ENCODE data around the gene RAP1B. TPM values are rescaled to one million over a fixed set of nuclear protein-coding genes. Genes with fewer than 3 reads are reported as not detected.
A peak's percentile ranks its signal among the peaks of the same experiment; 100 is the strongest.

RAP1B gene
- polyA plus RNA-seq, 1 donor (not counting 4 experiments of a cell fraction or from before 2014, with no cell fraction given) = 274 TPM

- peaks cover 2 to 11% of the 10 kb centered on the region in 2 experiments for H3K36me3 ChIP-seq (ENCODE audit: control insufficient read depth in 2 of 2, extremely low read depth in 1 of 2, insufficient read depth in 2 of 2, low read length in 2 of 2)
- H3K27me3 ChIP-seq (ENCODE audit: control insufficient read depth, extremely low read depth, insufficient read depth, low read length) = no peaks in the 10 kb centered on the region
- H3K4me1 ChIP-seq (ENCODE audit: control insufficient read depth, extremely low read depth, insufficient read depth, low read length) = peaks cover 30% of the 10 kb centered on the region
- dilution Hi-C loops (cut with MboI; ENCODE audit: extremely low pct_ligation_motif_present, low sequenced_read_pairs) = no loop called here
- peaks cover 16% of the 10 kb centered on the region for H4K20me1 ChIP-seq (ENCODE audit: control insufficient read depth, extremely low read depth, insufficient read depth, low read length)
- H3K9me3 ChIP-seq (ENCODE audit: control insufficient read depth, low read depth, low read length) = no peaks in the 10 kb centered on the region
- H3K79me2 ChIP-seq (ENCODE audit: control insufficient read depth, insufficient read depth, low read length) = peaks cover 40% of the 10 kb centered on the region
- H3K27ac ChIP-seq (ENCODE audit: control insufficient read depth, insufficient read depth, low read length) = peak overlapping the region; percentile 79
- FAIRE-seq = no peak
- H3K4me3 ChIP-seq (ENCODE audit: control insufficient read depth in 2 of 3, extremely low read depth in 1 of 3, insufficient read depth in 2 of 3, low read depth in 1 of 3, low read length in 3 of 3) = peak overlapping the region; percentile 72 to 84 (median 76)
- H2AFZ ChIP-seq (ENCODE audit: control insufficient read depth, low read length) = peak overlapping the region; percentile 83
- H3K4me2 ChIP-seq (ENCODE audit: control insufficient read depth, extremely low read depth, insufficient read depth, low read depth, low read length) = peak overlapping the region; percentile 100
- peaks cover 3% of the 10 kb centered on the region for H3K9me1 ChIP-seq (ENCODE audit: control insufficient read depth, extremely low read depth, insufficient read depth, low read length)
- DNase-seq (ENCODE audit: low read depth, low spot score) = no peak
- no peak for TF ChIP-seq CTCF (optimal IDR thresholded peaks at IDR 0.05 in 1 of 3, IDR thresholded peaks at IDR 0.05 in 1 of 3, conservative IDR thresholded peaks at IDR 0.05 in 1 of 3; ENCODE audit: extremely low read depth in 1 of 3, insufficient read depth in 2 of 3, low read length in 3 of 3)
- peak overlapping the region; percentile 73 for H3K9ac ChIP-seq (ENCODE audit: control insufficient read depth, extremely low read depth, insufficient read depth, low read length)
Measured at GRCh38 chr12:68609998-68610369, 715 bp upstream of the RAP1B start.

GRCh38 chr12:68611094-68611805, 551 bp downstream of the RAP1B start:
- no peak for FAIRE-seq
- H3K9me1 ChIP-seq (ENCODE audit: control insufficient read depth, extremely low read depth, insufficient read depth, low read length) = peaks cover 3% of the 10 kb centered on the region
- H3K4me3 ChIP-seq (ENCODE audit: control insufficient read depth in 2 of 3, extremely low read depth in 1 of 3, insufficient read depth in 2 of 3, low read depth in 1 of 3, low read length in 3 of 3) = peak overlapping the region; percentile 64 to 76 (median 71)
- TF ChIP-seq EZH2 (IDR thresholded peaks at IDR 0.05; ENCODE audit: low read length) (no peak), CTCF (optimal IDR thresholded peaks at IDR 0.05 in 1 of 3, IDR thresholded peaks at IDR 0.05 in 1 of 3, conservative IDR thresholded peaks at IDR 0.05 in 1 of 3; ENCODE audit: extremely low read depth in 1 of 3, insufficient read depth in 2 of 3, low read length in 3 of 3) (peak in 1 of 3 experiments; percentile 1)
- H3K36me3 ChIP-seq (ENCODE audit: control insufficient read depth in 2 of 2, extremely low read depth in 1 of 2, insufficient read depth in 2 of 2, low read length in 2 of 2) = peaks cover 2 to 11% of the 10 kb centered on the region in 2 experiments
- H4K20me1 ChIP-seq (ENCODE audit: control insufficient read depth, extremely low read depth, insufficient read depth, low read length) = peaks cover 16% of the 10 kb centered on the region
- no peaks in the 10 kb centered on the region for H3K9me3 ChIP-seq (ENCODE audit: control insufficient read depth, low read depth, low read length)
- H3K4me2 ChIP-seq (ENCODE audit: control insufficient read depth, extremely low read depth, insufficient read depth, low read depth, low read length) = peak overlapping the region; percentile 82
- peaks cover 52% of the 10 kb centered on the region for H3K79me2 ChIP-seq (ENCODE audit: control insufficient read depth, insufficient read depth, low read length)
- dilution Hi-C loops (cut with MboI; ENCODE audit: extremely low pct_ligation_motif_present, low sequenced_read_pairs) = no loop called here
- H3K9ac ChIP-seq (ENCODE audit: control insufficient read depth, extremely low read depth, insufficient read depth, low read length) = peak overlapping the region; percentile 89
- H3K27ac ChIP-seq (ENCODE audit: control insufficient read depth, insufficient read depth, low read length) = peak overlapping the region; percentile 93
- DNase-seq (ENCODE audit: low read depth, low spot score) = no peak
- H3K4me1 ChIP-seq (ENCODE audit: control insufficient read depth, extremely low read depth, insufficient read depth, low read length) = peaks cover 30% of the 10 kb centered on the region
- H3K27me3 ChIP-seq (ENCODE audit: control insufficient read depth, extremely low read depth, insufficient read depth, low read length) = no peaks in the 10 kb centered on the region
- H2AFZ ChIP-seq (ENCODE audit: control insufficient read depth, low read length) = no peak overlapping the region
